ENCODE measurements around the gene SRI.
"Not testable (repeated sequence)": the region's sequence is repeated elsewhere in the genome, so short reads cannot be mapped to it uniquely, and the experiment has no call there.

Gene SRI

DNA sequence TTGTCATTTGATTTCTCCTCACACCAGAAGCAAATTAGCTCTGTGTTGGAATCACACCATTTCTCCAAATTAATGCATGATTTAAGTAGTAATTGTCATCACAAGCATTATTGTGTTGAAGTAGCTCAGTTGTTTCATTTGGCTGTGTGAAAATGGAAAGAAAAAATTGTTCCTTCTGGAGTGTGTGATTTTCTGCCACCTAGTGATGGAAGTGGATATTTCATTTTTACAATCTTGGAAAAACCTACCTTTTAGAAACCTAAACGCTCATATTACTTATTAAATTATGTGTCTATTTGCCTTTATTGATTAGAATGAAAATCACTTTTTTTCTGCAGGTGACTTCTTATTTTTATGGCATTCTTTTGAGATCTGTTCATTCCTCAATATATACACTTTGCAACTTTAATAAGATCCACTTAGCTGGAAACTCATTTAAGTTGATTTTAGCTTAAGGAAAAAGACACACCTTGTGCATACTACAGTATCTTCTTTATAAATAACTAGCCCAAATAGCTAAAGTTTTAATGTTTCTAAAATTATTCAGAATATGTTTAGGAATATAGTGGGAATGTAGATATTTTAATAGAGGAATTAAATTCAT is 50.0 kb downstream of the SRI start:
- Histone ChIP-seq H2AFZ (ENCODE audit: low read depth) (no peak overlapping the region), H3K4me2 (no peak overlapping the region), H4K20me1 (ENCODE audit: insufficient read depth) (no peaks in the 10 kb centered on the region), H3K4me1 (ENCODE audit: low read depth, poor library complexity, severe bottlenecking) (peaks cover 9% of the 10 kb centered on the region), H3K4me3 (IDR thresholded peaks at IDR 0.05; ENCODE audit: insufficient read depth, low read depth, low read length) (no peak overlapping the region), H3K36me3 (ENCODE audit: insufficient read depth) (no peaks in the 10 kb centered on the region), H3K9ac (no peak overlapping the region), H3K27me3 (ENCODE audit: insufficient read depth, low read depth) (no peaks in the 10 kb centered on the region), H3K27ac (no peak overlapping the region), H3K79me2 (ENCODE audit: insufficient read depth, low read depth) (no peaks in the 10 kb centered on the region)
- TF ChIP-seq, protein P1, sequence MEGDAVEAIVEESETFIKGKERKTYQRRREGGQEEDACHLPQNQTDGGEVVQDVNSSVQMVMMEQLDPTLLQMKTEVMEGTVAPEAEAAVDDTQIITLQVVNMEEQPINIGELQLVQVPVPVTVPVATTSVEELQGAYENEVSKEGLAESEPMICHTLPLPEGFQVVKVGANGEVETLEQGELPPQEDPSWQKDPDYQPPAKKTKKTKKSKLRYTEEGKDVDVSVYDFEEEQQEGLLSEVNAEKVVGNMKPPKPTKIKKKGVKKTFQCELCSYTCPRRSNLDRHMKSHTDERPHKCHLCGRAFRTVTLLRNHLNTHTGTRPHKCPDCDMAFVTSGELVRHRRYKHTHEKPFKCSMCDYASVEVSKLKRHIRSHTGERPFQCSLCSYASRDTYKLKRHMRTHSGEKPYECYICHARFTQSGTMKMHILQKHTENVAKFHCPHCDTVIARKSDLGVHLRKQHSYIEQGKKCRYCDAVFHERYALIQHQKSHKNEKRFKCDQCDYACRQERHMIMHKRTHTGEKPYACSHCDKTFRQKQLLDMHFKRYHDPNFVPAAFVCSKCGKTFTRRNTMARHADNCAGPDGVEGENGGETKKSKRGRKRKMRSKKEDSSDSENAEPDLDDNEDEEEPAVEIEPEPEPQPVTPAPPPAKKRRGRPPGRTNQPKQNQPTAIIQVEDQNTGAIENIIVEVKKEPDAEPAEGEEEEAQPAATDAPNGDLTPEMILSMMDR (conservative IDR thresholded peaks at IDR 0.05; ENCODE audit: low read depth, low read length) = peak; percentile 82

DNA sequence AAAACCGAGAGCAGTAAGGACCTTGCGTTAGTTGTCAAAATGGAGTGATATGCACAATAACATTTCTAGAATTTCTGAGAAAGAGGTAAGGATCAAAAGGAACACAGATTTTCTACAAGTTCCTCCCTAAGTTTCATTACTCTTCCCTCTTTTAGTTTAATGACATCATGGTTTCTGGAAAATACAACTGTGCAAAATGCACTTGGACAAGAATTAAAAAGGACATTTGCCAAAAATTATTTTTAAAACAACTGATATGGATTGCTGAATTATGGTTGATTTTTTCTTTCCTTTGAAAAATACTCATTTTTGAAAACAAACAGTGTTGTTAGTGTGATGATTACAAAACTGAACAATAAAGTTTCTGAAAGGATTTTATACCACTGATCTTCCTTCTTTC is 52.1 kb downstream of the SRI start:
- Histone ChIP-seq H3K9ac (no peak overlapping the region), H3K4me3 (IDR thresholded peaks at IDR 0.05; ENCODE audit: insufficient read depth, low read depth, low read length) (no peak overlapping the region), H3K4me1 (ENCODE audit: low read depth, poor library complexity, severe bottlenecking) (peaks cover 3% of the 10 kb centered on the region)

DNA sequence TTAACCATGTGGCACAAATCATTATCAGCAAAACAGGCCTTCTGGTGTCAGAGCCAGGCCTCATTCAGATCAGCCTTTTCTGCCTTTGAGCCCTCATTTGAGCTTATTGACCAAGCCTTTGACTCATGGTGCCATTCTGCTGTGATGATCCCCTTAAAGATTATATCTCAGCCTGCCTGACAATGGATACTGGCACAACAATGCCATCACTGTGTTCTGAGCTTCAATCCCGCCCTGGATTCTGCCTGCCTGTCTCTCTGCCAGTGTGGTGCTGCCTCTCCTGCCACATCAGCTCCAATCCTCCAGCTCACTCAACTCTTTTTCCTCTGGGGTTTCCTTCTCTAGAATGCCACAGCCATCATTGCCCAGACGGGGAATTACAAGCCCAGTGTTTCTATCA is 52.6 kb downstream of the SRI start:
- Histone ChIP-seq H3K4me3 (IDR thresholded peaks at IDR 0.05; ENCODE audit: insufficient read depth, low read depth, low read length) (no peak overlapping the region), H3K27ac (no peak overlapping the region), H3K4me1 (ENCODE audit: low read depth, poor library complexity, severe bottlenecking) (no peaks in the 10 kb centered on the region), H4K20me1 (ENCODE audit: insufficient read depth) (no peaks in the 10 kb centered on the region), H3K27me3 (ENCODE audit: insufficient read depth, low read depth) (no peaks in the 10 kb centered on the region), H3K4me2 (no peak overlapping the region), H3K36me3 (ENCODE audit: insufficient read depth) (no peaks in the 10 kb centered on the region), H3K79me2 (ENCODE audit: insufficient read depth, low read depth) (no peaks in the 10 kb centered on the region), H3K9ac (no peak overlapping the region), H2AFZ (ENCODE audit: low read depth) (no peak overlapping the region)
- TF ChIP-seq, protein P1 (conservative IDR thresholded peaks at IDR 0.05; ENCODE audit: low read depth, low read length) = no peak

More for the DNA sequence above, 52.1 kb downstream of the SRI start:
- no peaks in the 10 kb centered on the region for H3K79me2 ChIP-seq (ENCODE audit: insufficient read depth, low read depth)
- no peaks in the 10 kb centered on the region for H4K20me1 ChIP-seq (ENCODE audit: insufficient read depth)
- H3K27me3 ChIP-seq (ENCODE audit: insufficient read depth, low read depth) = no peaks in the 10 kb centered on the region
- no peaks in the 10 kb centered on the region for H3K36me3 ChIP-seq (ENCODE audit: insufficient read depth)
- H3K27ac ChIP-seq = no peak overlapping the region
- H2AFZ ChIP-seq (ENCODE audit: low read depth) = no peak overlapping the region
- no peak overlapping the region for H3K4me2 ChIP-seq
- TF ChIP-seq, protein P1 (conservative IDR thresholded peaks at IDR 0.05; ENCODE audit: low read depth, low read length) = no peak

DNA sequence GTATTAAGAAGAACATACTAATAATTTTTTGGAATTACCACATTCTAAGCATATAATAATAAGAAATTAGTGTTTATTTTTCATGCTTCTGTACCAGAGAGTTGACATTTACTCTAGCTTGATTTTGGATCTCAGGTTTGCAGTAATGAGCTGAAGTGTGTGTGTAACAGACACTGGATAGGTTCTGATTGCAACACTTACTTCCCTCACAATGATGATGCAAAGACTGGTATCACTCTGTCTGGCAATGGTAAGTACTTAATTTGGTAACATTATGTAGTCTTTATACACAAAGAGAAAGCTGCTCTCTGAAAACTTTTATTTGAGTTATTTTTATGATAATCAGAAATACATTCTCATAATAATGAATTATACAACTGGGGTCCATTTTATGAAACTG is 54.1 kb downstream of the SRI start:
- Histone ChIP-seq H3K27me3 (ENCODE audit: insufficient read depth, low read depth) (no peaks in the 10 kb centered on the region), H4K20me1 (ENCODE audit: insufficient read depth) (no peaks in the 10 kb centered on the region), H3K79me2 (ENCODE audit: insufficient read depth, low read depth) (no peaks in the 10 kb centered on the region), H3K9ac (no peak overlapping the region), H3K4me1 (ENCODE audit: low read depth, poor library complexity, severe bottlenecking) (no peaks in the 10 kb centered on the region), H3K27ac (no peak overlapping the region), H3K36me3 (ENCODE audit: insufficient read depth) (no peaks in the 10 kb centered on the region), H2AFZ (ENCODE audit: low read depth) (no peak overlapping the region), H3K4me3 (IDR thresholded peaks at IDR 0.05; ENCODE audit: insufficient read depth, low read depth, low read length) (no peak overlapping the region), H3K4me2 (no peak overlapping the region)
- TF ChIP-seq, protein P1 (conservative IDR thresholded peaks at IDR 0.05; ENCODE audit: low read depth, low read length) = no peak

DNA sequence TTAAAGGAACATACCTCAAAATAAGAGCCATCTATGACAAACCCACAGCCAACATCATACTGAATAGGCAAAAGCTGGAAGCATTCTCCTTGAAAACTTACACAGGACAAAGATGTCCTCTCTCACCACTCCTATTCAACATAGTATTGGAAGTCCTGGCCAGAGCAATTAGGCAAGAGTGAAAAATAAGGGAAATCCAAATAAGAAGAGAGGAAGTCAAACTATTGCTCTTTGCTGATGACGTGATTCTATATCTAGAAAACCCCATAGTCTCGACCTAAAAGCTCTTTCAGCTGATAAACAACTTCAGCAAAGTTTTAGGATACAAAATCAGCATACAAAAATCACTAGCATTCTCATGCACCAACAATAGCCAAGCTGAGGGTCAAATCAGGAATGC is 60.1 kb downstream of the SRI start:
- not testable (repeated sequence) for H3K36me3 ChIP-seq (ENCODE audit: insufficient read depth); H3K4me1 ChIP-seq (ENCODE audit: low read depth, poor library complexity, severe bottlenecking); H3K79me2 ChIP-seq (ENCODE audit: insufficient read depth, low read depth); H3K27me3 ChIP-seq (ENCODE audit: insufficient read depth, low read depth); H4K20me1 ChIP-seq (ENCODE audit: insufficient read depth); H3K4me3 ChIP-seq (IDR thresholded peaks at IDR 0.05; ENCODE audit: insufficient read depth, low read depth, low read length); H3K4me2 ChIP-seq; H3K9ac ChIP-seq; H3K27ac ChIP-seq; H2AFZ ChIP-seq (ENCODE audit: low read depth)

Measured in KMS-11 (cell line).